ENCODE results near the gene SUB1. TPM values are rescaled to one million over a fixed set of nuclear protein-coding genes. Genes with fewer than 3 reads are reported as not detected.
A peak's percentile ranks its signal among the peaks of the same experiment; 100 is the strongest.

The SUB1 gene
- polyA plus RNA-seq, 1 donor (not counting 4 experiments of a cell fraction or from before 2014, with no cell fraction given), result 432 TPM

GRCh38 chr5:32587067-32587551 is 1.8 kb downstream of the SUB1 start:
- H3K4me2 ChIP-seq (ENCODE audit: control insufficient read depth, extremely low read depth, insufficient read depth, low read depth, low read length), result peak overlapping the region; percentile 90
- H3K4me3 ChIP-seq (ENCODE audit: control insufficient read depth in 2 of 3, extremely low read depth in 1 of 3, insufficient read depth in 2 of 3, low read depth in 1 of 3, low read length in 3 of 3), result peak overlapping the region; percentile 88 to 99 (median 90)
- no peak overlapping the region for H2AFZ ChIP-seq (ENCODE audit: control insufficient read depth, low read length)
- H3K27ac ChIP-seq (ENCODE audit: control insufficient read depth, insufficient read depth, low read length), result no peak overlapping the region
- no peak for TF ChIP-seq CTCF (optimal IDR thresholded peaks at IDR 0.05 in 1 of 3, IDR thresholded peaks at IDR 0.05 in 1 of 3, conservative IDR thresholded peaks at IDR 0.05 in 1 of 3; ENCODE audit: extremely low read depth in 1 of 3, insufficient read depth in 2 of 3, low read length in 3 of 3)
- no peak for TF ChIP-seq EZH2 (IDR thresholded peaks at IDR 0.05; ENCODE audit: low read length)
- H3K9ac ChIP-seq (ENCODE audit: control insufficient read depth, extremely low read depth, insufficient read depth, low read length), result no peak overlapping the region
- H3K27me3 ChIP-seq (ENCODE audit: control insufficient read depth, extremely low read depth, insufficient read depth, low read length), result no peaks in the 10 kb centered on the region
- FAIRE-seq (no peak), DNase-seq (ENCODE audit: low read depth, low spot score) (no peak)
- dilution Hi-C loops (cut with MboI; ENCODE audit: extremely low pct_ligation_motif_present, low sequenced_read_pairs), result no loop called here
- peaks cover 8% of the 10 kb centered on the region for H4K20me1 ChIP-seq (ENCODE audit: control insufficient read depth, extremely low read depth, insufficient read depth, low read length)
- H3K9me1 ChIP-seq (ENCODE audit: control insufficient read depth, extremely low read depth, insufficient read depth, low read length), result peaks cover 2% of the 10 kb centered on the region
- H3K36me3 ChIP-seq (ENCODE audit: control insufficient read depth in 2 of 2, extremely low read depth in 1 of 2, insufficient read depth in 2 of 2, low read length in 2 of 2), result peaks cover 11 to 24% of the 10 kb centered on the region in 2 experiments
- H3K79me2 ChIP-seq (ENCODE audit: control insufficient read depth, insufficient read depth, low read length), result peaks cover 56% of the 10 kb centered on the region
- no peaks in the 10 kb centered on the region for H3K9me3 ChIP-seq (ENCODE audit: control insufficient read depth, low read depth, low read length)
- H3K4me1 ChIP-seq (ENCODE audit: control insufficient read depth, extremely low read depth, insufficient read depth, low read length), result peaks cover 9% of the 10 kb centered on the region

- Histone ChIP-seq H3K9ac (ENCODE audit: control insufficient read depth, extremely low read depth, insufficient read depth, low read length) (no peak overlapping the region), H3K27me3 (ENCODE audit: control insufficient read depth, extremely low read depth, insufficient read depth, low read length) (no peaks in the 10 kb centered on the region), H3K4me3 (ENCODE audit: control insufficient read depth in 2 of 3, extremely low read depth in 1 of 3, insufficient read depth in 2 of 3, low read depth in 1 of 3, low read length in 3 of 3) (no peak overlapping the region), H3K79me2 (ENCODE audit: control insufficient read depth, insufficient read depth, low read length) (peaks cover 79% of the 10 kb centered on the region), H4K20me1 (ENCODE audit: control insufficient read depth, extremely low read depth, insufficient read depth, low read length) (peaks cover 8% of the 10 kb centered on the region), H3K9me3 (ENCODE audit: control insufficient read depth, low read depth, low read length) (no peaks in the 10 kb centered on the region), H3K9me1 (ENCODE audit: control insufficient read depth, extremely low read depth, insufficient read depth, low read length) (peaks cover 2% of the 10 kb centered on the region), H3K4me1 (ENCODE audit: control insufficient read depth, extremely low read depth, insufficient read depth, low read length) (peaks cover 9% of the 10 kb centered on the region), H3K36me3 (ENCODE audit: control insufficient read depth in 2 of 2, extremely low read depth in 1 of 2, insufficient read depth in 2 of 2, low read length in 2 of 2) (peaks cover 13 to 33% of the 10 kb centered on the region in 2 experiments), H2AFZ (ENCODE audit: control insufficient read depth, low read length) (no peak overlapping the region), H3K4me2 (ENCODE audit: control insufficient read depth, extremely low read depth, insufficient read depth, low read depth, low read length) (no peak overlapping the region), H3K27ac (ENCODE audit: control insufficient read depth, insufficient read depth, low read length) (no peak overlapping the region)
- no peak for TF ChIP-seq CTCF (optimal IDR thresholded peaks at IDR 0.05 in 1 of 3, IDR thresholded peaks at IDR 0.05 in 1 of 3, conservative IDR thresholded peaks at IDR 0.05 in 1 of 3; ENCODE audit: extremely low read depth in 1 of 3, insufficient read depth in 2 of 3, low read length in 3 of 3)
- TF ChIP-seq EZH2 (IDR thresholded peaks at IDR 0.05; ENCODE audit: low read length), result no peak
- dilution Hi-C loops (cut with MboI; ENCODE audit: extremely low pct_ligation_motif_present, low sequenced_read_pairs), result no loop called here
- DNase-seq (ENCODE audit: low read depth, low spot score) (no peak), FAIRE-seq (no peak)
Observed at GRCh38 chr5:32589416-32589815, 4.1 kb downstream of the SUB1 start.

All from keratinocyte (primary cell).